Fibroblast of lung (primary cell): ENCODE data around the gene PDE3B. TPM values are rescaled to one million over a fixed set of nuclear protein-coding genes. Genes with fewer than 3 reads are reported as not detected.

Experiments used
- DNase-seq, 2 donors: peaks; one replicate each; pipeline versions ENCODE4 v3.0.0 to v3.0.0-alpha.2; 2010; ENCODE audit warnings: low read depth in 2 of 2
- H2AFZ ChIP-seq: 2 replicates; pipeline ENCODE4 v1.5.1; 2012; ENCODE audit warnings: low read length, control low read depth, inconsistent platforms
- H3K27ac ChIP-seq: 2 replicates; pipeline ENCODE4 v1.5.1; 2011; ENCODE audit warnings: low read length, control low read depth; ENCODE audit not compliant: insufficient read depth
- H3K27me3 ChIP-seq: 2 replicates; pipeline ENCODE4 v1.5.1; 2011; ENCODE audit warnings: mild to moderate bottlenecking, low read length; ENCODE audit not compliant: control insufficient read depth, insufficient read depth
- H3K36me3 ChIP-seq: 2 replicates; pipeline ENCODE4 v1.5.1; 2011; ENCODE audit warnings: low read length; ENCODE audit not compliant: control insufficient read depth, insufficient read depth
- H3K4me1 ChIP-seq: 2 replicates; pipeline ENCODE4 v1.5.1; 2011; ENCODE audit warnings: low read length; ENCODE audit not compliant: control insufficient read depth, insufficient read depth; ENCODE audit errors: extremely low read depth
- H3K4me2 ChIP-seq: 2 replicates; pipeline ENCODE4 v1.5.1; 2011; ENCODE audit warnings: low read length, control low read depth; ENCODE audit not compliant: insufficient read depth; ENCODE audit errors: extremely low read depth
- H3K4me3 ChIP-seq, 4 experiments: fragments of 200-600 bp in 1 of 4; sonication (generic) in 1 of 4; replicated peaks in 1 of 4; 2 replicates each; pipeline ENCODE4 v1.5.1; 2011 to 2016; ENCODE audit warnings: low read length in 4 of 4, low read depth in 3 of 4, mild to moderate bottlenecking in 3 of 4, control low read depth in 2 of 4, inconsistent platforms in 1 of 4, mixed read lengths in 1 of 4; ENCODE audit not compliant: insufficient read depth in 1 of 4; ENCODE audit errors: control extremely low read depth in 1 of 4
- H3K79me2 ChIP-seq: 2 replicates; pipeline ENCODE4 v1.5.1; 2012; ENCODE audit warnings: mild to moderate bottlenecking, low read length, inconsistent platforms; ENCODE audit not compliant: control insufficient read depth, insufficient read depth
- H3K9ac ChIP-seq: 2 replicates; pipeline ENCODE4 v1.5.1; 2011; ENCODE audit warnings: mild to moderate bottlenecking, low read length, control low read depth; ENCODE audit not compliant: insufficient read depth
- H3K9me3 ChIP-seq: 2 replicates; pipeline ENCODE4 v1.5.1; 2012; ENCODE audit warnings: low read depth, low read length; ENCODE audit not compliant: control insufficient read depth, insufficient read depth
- H4K20me1 ChIP-seq: 2 replicates; pipeline ENCODE4 v1.5.1; 2011; ENCODE audit warnings: low read length; ENCODE audit not compliant: control insufficient read depth, insufficient read depth; ENCODE audit errors: extremely low read depth
- CTCF ChIP-seq, 2 donors: IDR thresholded peaks in 1 of 2; conservative IDR thresholded peaks in 1 of 2; 1 replicate in 1 of 2; 2 replicates in 1 of 2; pipeline ENCODE4 v1.5.1; 2011 to 2012; ENCODE audit warnings: low read length in 2 of 2, control low read depth in 1 of 2, inconsistent platforms in 1 of 2, low read depth in 1 of 2, mild to moderate bottlenecking in 1 of 2
- EZH2 ChIP-seq: IDR thresholded peaks from 2 replicates; pipeline ENCODE4 v1.5.1; 2012; ENCODE audit warnings: low read length, control low read depth, mild to moderate bottlenecking; ENCODE audit errors: missing control alignments
- polyA plus RNA-seq, 2 donors: library from polyadenylated mRNA; depleted of rRNA in 1 of 2; stranded (reverse) in 1 of 2; unstranded in 1 of 2; fragments of >200 nt; gene quantifications; 2 replicates each; pipeline ENCODE4 v1.2.1, GENCODE V29; 2011 to 2012; ENCODE audit warnings: missing spikeins in 1 of 2
- total RNA-seq: library from RNA; depleted of rRNA; stranded (reverse); fragments of >200 nt; gene quantifications from 2 replicates; pipeline ENCODE4 v1.2.1, GENCODE V29; 2014

The PDE3B gene
- total and polyA plus RNA-seq, 2 donors (not counting 1 experiment from before 2014, with no cell fraction given), result 0.43 to 11.2 TPM

- Histone ChIP-seq H3K36me3 (no peaks in the 10 kb centered on the region), H3K4me1 (no peaks in the 10 kb centered on the region), H4K20me1 (no peaks in the 10 kb centered on the region), H3K27me3 (no peaks in the 10 kb centered on the region), H2AFZ (no peak overlapping the region), H3K9me3 (no peaks in the 10 kb centered on the region), H3K4me2 (no peak overlapping the region), H3K79me2 (no peaks in the 10 kb centered on the region), H3K4me3 (peak overlapping the region in 1 of 4 experiments; percentile 66), H3K9ac (no peak overlapping the region), H3K27ac (no peak overlapping the region)
- no peak for TF ChIP-seq CTCF (conservative IDR thresholded peaks at IDR 0.05 in 1 of 2, IDR thresholded peaks at IDR 0.05 in 1 of 2; ENCODE audit: low read depth in 1 of 2, low read length in 2 of 2)
- no peak for TF ChIP-seq EZH2
- DNase-seq, result no peak
Observed at GRCh38 chr11:14642453-14642852, 1.2 kb upstream of the PDE3B start.

GRCh38 chr11:14642873-14643696, 519 bp upstream of the PDE3B start:
- H3K4me1 ChIP-seq, result no peaks in the 10 kb centered on the region
- peak overlapping the region; percentile 32 for H3K4me2 ChIP-seq
- no peak overlapping the region for H3K27ac ChIP-seq
- H3K9me3 ChIP-seq, result no peaks in the 10 kb centered on the region
- no peak for DNase-seq
- H2AFZ ChIP-seq, result peak overlapping the region; percentile 82
- no peak for TF ChIP-seq EZH2
- TF ChIP-seq CTCF (conservative IDR thresholded peaks at IDR 0.05 in 1 of 2, IDR thresholded peaks at IDR 0.05 in 1 of 2; ENCODE audit: low read depth in 1 of 2, low read length in 2 of 2), result no peak
- H4K20me1 ChIP-seq, result no peaks in the 10 kb centered on the region
- peak overlapping the region; percentile 66 to 85 (median 72) for H3K4me3 ChIP-seq
- H3K9ac ChIP-seq, result peak overlapping the region; percentile 55
- no peaks in the 10 kb centered on the region for H3K36me3 ChIP-seq
- H3K27me3 ChIP-seq, result no peaks in the 10 kb centered on the region
- H3K79me2 ChIP-seq, result no peaks in the 10 kb centered on the region

GRCh38 chr11:14644226-14645014, 816 bp downstream of the PDE3B start:
- H3K4me2 ChIP-seq, result peak overlapping the region; percentile 89
- H4K20me1 ChIP-seq, result no peaks in the 10 kb centered on the region
- no peaks in the 10 kb centered on the region for H3K27me3 ChIP-seq
- H3K9ac ChIP-seq, result peak overlapping the region; percentile 55
- H3K36me3 ChIP-seq, result no peaks in the 10 kb centered on the region
- peak overlapping the region; percentile 81 for H2AFZ ChIP-seq
- DNase-seq, result peak; percentile 34 to 47
- H3K27ac ChIP-seq, result peak overlapping the region; percentile 50
- peak overlapping the region; percentile 67 to 88 (median 82) for H3K4me3 ChIP-seq
- no peaks in the 10 kb centered on the region for H3K4me1 ChIP-seq
- no peaks in the 10 kb centered on the region for H3K9me3 ChIP-seq
- no peaks in the 10 kb centered on the region for H3K79me2 ChIP-seq
- TF ChIP-seq EZH2, result no peak
- TF ChIP-seq CTCF (conservative IDR thresholded peaks at IDR 0.05 in 1 of 2, IDR thresholded peaks at IDR 0.05 in 1 of 2; ENCODE audit: low read depth in 1 of 2, low read length in 2 of 2), result peak in 1 of 2 donors; percentile 28
